Amniotic stem cell (primary cell): ENCODE results near the gene BCAR3.
A peak's percentile ranks its signal among the peaks of the same experiment; 100 is the strongest.
"Not testable (repeated sequence)": the region's sequence is repeated elsewhere in the genome, so short reads cannot be mapped to it uniquely, and the experiment has no call there.

Experiments used
- DNase-seq: peaks from one replicate; lab custom pipeline; 2025; lab: John Stamatoyannopoulos, UW

BCAR3 gene

DNA sequence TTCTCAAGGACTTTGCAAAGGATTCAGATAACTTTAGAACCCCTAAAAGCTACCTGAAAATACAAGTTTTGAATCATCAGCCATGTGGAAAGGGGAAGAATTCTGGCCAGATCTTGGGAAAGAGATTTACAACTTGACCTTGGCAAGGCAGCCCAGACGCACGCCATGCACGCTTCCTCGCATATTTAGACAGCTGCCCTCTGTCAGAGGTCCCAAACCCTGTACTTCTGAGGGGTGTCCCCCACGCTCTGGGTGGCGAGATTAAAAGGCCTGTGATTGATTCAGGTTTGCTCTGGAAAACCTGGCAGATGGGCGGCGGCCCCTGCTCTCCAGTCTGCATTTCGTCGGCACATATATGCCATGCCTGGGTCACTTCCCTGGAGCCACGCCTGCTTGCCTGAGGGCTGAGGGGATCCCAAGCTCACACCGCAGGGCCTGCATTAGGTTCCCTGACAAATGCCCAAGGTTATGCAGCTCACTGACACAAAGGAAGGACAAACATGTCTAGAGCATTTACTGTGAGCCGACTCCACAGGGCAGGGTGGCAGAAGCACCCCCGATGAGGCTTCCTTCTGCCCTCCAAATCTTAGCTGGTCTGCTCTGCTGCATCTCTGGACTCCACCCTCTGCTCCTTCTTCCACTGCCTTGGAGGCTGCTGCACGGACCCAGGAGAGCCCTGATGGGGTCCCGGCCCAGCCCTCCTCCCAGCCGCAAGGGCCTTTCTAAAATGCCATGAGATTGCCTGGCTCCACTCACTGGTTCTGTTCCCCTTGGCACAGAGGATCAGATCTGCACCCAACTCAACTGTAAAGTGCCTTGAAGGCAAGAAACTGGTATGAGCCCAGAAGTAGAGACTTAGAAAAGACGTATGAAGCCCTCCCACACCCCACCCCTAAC lies 103.9 kb downstream of the BCAR3 start:
- no peak for DNase-seq

DNA sequence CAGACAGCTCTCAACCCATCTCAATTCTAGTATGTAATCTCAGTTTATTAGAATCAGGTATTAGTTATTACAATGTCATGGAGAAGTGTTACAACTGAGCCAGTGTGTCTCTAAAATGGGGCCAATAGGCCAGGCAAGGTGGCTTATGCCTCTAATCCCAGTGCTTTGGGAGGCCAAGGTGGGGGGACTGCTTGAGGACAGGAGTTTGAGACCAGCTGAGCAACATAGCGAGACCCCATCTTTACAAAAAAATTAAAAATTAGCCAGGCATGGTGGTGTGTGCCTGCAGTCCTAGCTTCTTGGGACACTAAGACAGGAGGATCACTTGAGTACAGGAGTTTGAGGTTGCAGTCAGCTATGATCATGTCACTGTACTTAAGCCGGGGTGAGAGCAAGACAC lies 104.9 kb downstream of the BCAR3 start:
- no peak for DNase-seq

DNA sequence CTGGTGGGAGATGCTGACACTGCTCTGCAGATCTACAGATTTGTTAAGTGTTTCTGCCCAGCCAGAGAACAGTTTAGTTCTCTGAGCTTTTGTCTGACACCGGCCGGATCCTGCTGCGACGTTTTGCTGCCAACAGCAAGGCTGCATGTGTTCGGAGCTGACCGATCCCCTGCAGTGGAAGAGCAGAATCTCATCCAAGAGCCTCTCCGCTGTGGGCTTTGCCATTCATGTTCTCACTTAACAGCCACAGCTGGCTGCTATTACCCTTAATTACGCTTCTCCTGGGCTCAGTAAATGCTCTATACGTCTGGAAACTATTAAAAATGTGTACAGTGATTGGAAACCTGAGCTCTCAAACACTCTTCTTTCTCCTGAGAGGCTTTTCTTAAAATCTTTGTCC lies 105.3 kb downstream of the BCAR3 start:
- no peak for DNase-seq

DNA sequence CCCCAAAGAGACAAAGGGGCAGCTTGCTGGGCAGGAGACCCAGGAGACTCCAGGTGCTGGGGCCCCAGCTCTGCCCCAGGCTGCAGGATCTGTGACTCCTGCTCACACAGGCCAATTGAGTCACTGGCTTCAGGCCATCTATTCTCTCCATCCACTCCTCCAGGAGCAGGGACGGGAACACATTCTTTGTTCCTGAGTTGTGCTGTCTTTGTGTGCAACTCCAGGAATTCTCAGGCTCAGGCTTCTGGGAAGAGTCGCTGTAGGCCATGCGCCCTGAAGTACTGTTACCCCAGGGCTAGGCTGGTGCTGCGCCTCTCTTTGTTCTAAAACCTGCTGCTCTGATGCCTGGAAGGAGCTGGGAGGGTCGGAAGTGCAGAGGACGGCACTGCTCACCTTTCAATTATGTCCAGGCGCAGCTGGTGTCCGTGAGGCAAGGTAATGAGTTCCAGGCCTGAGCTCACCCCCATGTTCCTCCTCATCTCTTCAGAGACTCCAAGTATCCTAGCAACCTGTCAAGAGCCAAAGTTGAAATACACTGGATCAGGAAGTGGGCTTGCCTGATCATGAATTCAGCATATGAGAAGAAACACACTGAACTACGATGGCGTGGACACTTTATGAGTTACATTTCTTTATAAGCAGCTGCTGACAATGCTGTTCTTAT lies 105.9 kb downstream of the BCAR3 start:
- DNase-seq: no peak

DNA sequence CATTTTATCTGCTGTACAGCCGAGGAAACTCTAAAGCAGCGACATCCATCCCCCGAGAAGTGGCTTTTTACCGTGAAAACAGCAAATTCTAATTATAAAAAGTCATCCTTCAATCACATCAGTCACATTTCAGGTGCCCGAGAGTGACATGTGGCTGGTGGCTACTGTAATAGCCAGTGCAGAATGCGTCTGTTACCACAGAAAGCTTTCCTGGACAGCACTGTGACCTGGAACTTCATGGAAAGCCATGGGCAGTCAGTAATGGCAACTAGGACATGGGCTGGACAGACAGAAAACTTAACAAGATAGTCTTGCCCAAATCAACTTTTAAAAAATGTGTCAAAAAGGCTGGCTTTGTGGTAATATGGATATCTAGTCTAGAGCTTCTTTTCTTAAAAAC lies 106.6 kb downstream of the BCAR3 start:
- no peak for DNase-seq

DNA sequence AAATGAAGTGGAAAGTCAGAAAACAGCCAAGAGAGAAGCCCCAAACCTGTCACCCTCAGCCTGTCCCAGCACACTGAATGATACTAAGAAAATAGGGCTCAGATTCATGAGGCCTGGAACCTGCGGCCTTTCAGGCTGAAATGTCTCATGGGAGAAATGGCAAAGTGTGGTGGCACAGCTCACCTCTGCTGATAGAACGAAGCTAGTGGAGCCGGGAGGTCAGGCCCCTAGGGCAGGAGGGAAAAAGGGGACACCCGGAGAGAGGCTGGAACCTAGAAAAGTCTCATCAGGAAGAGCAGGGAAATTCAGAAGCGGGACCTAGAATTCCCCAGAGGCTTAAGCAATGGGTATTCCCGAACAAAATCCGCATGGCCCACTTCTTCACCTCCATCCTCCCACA lies 107.1 kb downstream of the BCAR3 start:
- DNase-seq: no peak

DNA sequence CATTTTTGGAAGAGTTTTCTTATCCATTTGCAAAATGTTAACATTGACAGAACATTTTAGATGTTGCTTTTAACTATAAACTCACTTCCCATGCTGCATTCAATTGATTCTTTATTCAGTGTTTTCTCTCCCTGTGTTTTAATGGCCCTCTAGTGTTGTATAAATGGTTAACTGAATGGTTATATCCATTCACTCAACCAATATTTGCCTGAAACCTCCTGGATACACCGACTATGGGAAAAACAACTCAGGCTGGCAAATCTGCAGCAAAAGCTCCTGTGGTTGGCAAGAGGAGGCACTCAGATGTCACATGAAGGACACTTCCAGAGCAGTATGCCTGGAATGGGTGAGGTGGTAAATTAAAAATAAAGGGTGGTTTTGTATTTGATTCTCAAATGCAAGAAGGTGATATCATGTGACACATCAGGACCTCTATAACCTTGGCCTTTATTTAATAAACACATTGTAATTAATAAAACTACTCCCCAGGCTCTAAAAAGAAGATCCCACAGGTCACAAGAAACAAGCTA lies 107.6 kb downstream of the BCAR3 start:
- DNase-seq: no peak

DNA sequence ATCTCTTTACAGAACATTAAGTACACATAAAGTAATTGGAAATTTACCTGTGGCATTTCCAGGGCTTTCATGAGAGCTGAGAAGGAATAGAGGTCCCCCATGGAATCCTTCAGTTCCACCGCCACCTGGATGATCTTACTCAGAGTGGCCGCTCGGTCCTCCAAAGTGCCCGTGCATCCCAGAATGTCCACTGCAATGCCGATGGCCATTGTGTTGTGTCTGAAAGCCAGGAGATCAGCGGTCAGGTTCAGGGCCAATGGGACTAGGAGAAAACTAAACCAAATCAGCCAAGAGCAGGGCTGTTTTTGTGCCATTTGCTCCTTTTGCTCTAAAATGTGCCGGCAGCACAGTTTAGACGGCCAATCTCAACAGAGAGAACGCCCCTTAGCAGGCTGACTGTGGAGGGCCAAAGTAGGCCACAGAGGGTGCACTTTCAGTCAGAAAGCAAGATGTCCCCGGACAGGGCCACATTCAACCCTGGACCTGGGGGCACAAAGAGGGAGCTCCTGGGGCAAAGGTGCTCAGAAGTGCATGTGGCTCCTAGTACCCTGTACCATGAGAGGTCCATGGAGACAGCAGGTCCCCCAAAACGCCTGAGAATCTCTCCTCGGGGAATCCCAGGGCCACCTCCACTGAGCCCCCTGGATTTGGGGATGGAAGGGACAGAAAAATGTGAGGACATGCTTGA lies 109.9 kb downstream of the BCAR3 start:
- no peak for DNase-seq

DNA sequence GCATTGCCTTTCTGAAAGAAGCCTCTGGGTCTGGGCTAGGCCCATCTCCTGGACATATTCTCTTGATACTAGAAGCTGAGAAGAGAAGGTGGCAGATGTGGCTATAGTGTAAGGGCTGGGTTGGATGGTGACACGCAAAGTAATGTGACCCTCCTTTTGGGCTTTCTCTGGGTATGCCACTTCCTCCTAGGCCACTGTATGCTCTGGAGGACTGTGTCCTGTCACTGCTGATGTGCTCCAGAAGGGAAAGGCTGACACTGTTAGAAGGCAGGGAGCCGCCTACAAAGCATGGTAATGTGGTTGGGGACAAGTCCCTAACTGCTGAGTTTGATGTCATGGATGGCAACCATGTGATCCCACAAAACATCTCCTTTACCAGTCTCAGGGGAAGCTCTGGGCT lies 112.1 kb downstream of the BCAR3 start:
- DNase-seq: no peak

DNA sequence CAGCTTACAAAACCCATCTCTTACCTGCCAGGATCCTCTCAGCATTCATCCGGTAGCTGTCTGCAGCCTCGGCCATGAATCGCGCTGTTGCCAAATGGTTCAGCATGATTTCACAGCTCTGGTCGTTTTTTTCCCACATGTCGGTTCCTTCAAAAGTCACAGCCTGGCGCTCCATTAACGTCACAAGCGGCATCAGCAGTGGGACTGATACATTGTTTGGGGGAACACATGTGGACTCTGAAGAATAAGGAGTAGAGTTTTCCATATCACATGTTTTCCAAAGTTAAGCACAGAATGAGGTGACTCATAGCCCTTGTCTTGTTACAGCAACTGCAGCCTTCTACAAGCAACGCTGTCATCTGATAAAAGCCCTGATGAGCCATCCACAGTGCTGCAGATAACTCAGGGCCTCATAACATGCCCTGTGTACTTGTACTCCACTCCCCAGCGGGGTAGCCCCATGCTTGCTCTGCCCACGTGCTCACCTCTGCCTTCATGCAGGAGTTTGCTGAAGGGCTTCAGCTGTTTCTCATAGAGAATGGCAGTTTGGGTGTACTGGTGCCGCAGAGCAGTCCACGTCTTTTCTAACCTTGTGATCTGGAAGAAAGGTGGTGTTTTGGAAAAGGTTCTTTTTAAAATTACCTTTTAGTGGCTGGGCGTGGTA lies 114.2 kb downstream of the BCAR3 start:
- peak; percentile 80 for DNase-seq

DNA sequence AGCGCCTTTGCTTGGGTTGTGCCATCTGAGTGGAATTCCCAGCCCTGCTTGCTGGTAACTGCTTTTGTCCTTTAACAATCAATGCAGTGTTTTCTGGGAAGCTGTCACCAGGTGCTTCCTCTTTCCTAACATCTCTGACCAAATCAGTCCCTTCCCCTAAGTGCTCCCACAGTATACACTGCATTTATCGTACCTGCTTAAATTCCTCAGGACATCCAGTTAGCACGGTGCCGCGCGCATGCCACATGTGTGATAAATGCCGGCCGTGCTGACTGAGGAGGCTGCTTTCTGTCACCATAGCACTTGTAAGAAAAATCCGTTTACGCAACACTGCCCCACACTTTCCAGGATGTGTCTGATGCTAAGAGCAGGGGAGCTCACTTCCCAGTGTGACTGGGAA lies 115.4 kb downstream of the BCAR3 start:
- DNase-seq: no peak

DNA sequence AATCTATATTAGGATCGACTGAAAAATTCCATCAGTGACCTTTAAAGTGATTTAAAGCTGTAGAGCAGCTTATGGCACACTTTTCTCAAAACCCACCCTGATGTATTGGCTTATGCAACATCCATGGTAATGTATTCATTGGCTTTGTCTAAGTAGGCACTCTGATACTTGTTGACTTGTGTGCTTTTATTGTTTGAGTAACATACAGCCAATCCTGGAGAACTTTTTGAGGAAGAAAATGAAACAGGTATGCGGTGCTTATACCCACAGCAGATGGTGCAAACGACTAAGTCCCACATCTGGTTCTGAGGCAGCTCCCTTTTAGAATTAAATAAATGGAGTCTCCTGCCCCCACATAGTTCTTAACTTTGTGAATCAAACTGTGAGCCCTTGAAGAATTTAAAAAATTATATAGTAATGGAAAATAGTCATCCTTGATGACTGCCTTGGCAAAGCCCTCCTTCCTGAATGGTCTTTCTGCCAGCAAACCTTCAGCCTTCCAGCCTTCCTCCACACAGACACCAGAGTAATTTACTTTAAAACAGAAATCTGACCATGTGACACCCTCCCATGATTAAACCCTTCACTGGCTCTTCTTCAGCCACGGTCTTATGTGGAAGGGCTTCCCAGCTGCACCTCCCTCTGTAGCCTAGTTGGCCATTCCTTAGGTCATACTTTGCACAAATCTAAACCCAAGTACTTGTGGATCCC lies 116.0 kb downstream of the BCAR3 start:
- DNase-seq: no peak

DNA sequence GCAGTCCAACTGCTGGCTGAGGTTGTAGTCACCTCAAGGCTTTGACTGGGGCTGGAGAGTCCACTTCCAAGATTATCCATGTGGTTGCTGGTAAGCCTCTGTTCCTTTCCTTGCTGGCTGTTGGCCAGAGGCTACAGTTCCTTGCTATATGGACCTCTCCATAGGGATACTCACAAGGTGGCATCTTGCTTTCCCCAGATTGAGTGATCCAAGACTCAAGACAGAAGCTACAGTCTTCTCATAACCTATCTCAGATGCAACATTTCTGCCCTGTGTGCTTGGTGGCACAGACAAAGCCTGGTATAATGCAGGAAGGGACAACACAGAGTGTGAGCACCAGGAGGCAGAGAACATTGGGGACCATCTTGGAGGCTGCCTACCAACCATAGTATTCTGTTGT lies 121.9 kb downstream of the BCAR3 start:
- DNase-seq: no peak

DNA sequence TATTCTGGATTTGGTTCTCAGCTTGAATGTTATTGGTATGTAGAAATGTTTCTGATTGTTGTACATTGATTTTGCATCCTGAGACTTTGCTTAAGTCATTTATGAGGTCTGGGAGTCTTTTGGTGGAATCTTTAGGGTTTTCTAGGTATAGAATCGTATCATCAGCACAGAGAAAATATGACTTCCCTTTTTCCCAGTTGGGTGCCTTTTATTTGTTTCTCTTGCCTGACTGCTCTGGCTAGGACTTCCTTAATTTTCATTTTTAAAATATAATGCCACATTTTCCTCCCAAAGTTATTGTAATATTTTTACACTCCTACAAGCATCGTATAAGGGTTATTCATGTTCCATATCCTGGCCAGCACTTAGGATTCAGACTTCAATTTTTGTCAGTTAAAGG lies 122.6 kb downstream of the BCAR3 start:
- DNase-seq: no peak

DNA sequence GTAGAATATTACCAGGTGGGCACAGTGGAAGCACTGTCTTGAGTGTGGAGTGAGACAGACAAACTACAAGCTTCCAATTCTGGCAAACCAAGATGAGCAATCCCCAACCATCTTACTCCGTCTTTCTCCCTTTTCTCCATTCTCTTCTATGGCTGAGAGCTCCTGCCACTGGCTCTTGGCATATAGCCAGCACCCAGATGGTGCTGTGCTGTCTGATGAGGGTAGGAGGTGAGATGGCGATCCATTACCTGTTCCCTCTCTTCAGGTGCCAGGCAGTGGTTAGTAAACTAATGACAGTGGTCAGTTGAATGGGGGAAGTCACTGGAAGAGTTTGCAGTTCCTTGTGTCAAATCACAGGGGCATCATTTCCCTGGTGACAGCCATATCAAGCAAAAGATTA lies 125.3 kb downstream of the BCAR3 start:
- DNase-seq: no peak

DNA sequence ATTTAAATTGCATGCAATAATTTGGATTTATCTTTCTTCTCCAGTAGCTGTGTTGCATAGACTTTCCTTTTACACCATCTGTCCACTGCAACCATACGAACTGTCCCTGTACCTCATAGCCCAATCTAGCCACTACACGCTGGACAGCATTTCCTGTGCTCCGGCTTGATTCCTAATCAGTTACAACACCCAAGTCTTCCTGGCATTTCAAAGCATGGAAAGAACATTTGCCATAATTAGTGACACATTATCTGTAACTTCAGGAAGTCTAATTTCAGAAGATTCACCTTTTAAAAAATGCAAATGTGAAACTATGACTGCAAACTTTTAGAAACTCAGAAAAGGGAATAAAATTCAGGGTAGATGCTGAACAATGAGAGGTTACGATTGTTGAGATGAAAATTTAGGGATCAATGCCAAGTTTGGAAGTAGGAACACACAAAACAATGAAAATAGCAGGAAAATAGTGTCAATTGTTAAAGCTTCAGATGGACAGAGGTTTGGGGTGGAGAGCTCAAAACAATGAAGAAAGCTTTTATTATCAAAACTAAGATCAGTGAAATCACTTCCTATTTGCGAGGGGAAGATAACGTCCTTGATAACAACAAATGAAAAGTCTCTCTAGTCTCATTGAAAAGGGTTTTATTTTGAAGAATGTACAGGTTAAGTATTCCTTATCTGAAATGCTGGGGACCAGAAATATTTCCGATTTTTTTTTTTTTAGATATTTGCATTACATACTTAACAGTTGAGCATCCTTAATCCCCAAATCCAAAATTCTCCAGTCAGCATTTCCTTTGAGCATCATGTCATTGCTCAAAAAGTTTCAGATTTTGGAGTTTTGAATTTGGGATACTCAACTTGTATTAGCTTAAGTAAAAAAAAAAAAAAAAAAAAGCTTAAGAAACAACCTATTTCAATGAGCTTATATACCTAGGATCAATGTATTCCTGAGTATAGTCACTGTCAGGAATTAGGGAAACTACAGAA lies 126.5 kb downstream of the BCAR3 start:
- no peak for DNase-seq

DNA sequence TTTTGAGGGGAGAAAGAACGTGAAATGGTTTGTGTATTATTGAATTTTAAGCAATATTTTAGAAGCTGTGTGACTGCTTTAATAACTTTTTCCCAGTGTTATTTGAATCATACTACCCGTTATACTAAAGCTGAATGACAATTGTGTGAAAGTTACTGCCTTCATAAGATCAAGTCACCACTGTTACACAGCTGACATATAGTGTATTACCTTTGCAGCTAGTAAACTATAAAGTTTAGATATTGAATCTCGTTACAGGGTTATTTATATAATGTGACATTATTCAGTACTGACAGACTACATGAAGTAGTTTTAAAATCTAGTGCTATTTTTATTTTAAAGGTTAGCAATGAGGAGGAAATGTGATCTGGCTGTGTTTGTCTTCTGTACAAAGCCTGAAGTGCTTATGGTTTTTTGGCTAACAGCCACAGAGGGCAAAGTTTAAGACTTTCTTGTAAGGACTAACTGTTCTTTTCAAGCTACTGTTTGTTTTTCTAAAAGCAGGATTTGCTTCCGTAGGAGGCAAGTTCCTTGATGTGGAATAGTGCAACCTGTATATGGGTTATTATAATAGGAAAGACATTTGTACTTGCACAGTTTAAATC lies 127.6 kb downstream of the BCAR3 start:
- DNase-seq: not testable (repeated sequence)

DNA sequence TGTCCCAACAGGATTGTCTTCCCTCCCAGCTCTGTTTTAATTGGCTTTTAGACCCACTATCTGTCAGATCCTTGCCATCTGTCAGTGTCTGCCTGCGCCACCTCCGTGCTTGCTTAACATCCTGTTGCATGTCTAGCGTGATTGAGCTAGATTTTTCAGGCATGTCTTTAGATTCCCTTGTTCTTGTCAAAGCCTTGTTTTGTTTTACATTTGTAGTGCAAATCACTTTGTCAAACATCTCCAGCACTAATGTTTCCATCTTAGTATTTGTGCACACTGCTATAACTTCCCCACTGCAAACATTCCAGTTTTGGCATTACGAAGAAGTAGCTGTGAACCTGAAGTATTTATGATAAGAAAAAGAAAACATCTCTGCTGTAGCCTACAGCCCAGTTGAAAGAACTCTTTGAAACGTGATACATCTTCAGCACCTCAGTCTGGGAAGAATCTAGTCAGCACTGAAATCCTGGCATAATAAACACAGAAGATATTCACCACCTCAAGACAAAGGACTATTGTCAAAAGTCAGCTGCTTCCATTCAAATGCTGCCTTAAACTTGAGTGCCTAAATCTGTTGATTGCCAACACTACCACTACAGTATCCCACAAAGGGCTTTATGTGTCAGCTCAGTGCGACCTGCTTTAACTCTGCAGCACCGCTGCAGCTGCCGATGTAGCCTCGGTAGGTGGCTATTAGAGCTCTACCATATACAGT lies 128.7 kb downstream of the BCAR3 start:
- no peak for DNase-seq

DNA sequence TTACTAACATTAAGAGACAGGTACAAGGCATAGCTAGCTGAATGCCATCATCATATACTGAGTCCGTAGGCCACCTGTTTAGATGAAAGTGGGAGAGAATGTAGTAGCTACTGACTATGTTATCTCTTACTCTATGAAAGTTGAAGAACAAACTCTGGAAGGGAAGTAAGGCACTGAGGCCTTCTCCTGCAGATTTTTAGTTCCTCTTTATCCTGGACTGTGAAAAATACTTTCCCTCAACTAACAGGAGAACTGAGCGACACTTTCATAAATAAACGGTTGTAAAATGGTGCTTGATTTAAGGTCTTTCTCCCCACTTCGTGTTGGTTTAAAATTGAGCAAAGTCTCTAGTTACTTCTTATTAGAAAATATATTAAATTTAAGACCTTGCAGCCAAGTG lies 131.8 kb downstream of the BCAR3 start:
- no peak for DNase-seq
